GM03348 (cell line): Measurements from ENCODE around the gene TMEM258.

Source experiments
- DNase-seq: peaks from one replicate; pipeline ENCODE4 v3.0.0; 2012; ENCODE audit warnings: low spot score

TMEM258 gene

GRCh38 chr11:61795876-61796526 lies 3.6 kb upstream of the TMEM258 start:
- no peak for DNase-seq

DNA sequence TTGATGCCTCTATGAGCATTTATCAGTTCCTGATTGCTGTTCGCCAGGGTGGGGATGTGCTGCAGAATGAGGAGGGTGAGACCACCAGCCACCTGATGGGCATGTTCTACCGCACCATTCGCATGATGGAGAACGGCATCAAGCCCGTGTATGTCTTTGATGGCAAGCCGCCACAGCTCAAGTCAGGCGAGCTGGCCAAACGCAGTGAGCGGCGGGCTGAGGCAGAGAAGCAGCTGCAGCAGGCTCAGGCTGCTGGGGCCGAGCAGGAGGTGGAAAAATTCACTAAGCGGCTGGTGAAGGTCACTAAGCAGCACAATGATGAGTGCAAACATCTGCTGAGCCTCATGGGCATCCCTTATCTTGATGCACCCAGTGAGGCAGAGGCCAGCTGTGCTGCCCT lies 3.1 kb upstream of the TMEM258 start:
- no peak for DNase-seq

DNA sequence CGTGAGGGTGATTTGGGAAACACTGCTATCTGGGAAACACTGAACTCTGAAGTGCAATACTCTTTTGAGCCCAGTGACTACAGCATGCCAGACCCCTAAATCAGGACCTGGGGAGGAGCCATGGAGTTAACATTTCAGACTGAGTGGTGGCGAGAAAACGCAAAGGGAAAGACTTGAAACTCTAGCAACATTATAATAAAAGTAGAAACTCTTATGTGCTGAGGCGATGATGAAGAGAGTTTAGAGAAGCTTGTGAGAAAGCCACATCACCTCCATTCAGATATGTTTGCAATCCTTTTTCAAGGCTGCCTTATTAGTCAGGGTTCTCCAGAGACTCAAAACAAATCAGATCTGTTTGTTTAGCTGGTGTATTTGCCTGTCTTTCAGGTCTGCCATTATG lies 2.2 kb upstream of the TMEM258 start:
- DNase-seq: no peak

DNA sequence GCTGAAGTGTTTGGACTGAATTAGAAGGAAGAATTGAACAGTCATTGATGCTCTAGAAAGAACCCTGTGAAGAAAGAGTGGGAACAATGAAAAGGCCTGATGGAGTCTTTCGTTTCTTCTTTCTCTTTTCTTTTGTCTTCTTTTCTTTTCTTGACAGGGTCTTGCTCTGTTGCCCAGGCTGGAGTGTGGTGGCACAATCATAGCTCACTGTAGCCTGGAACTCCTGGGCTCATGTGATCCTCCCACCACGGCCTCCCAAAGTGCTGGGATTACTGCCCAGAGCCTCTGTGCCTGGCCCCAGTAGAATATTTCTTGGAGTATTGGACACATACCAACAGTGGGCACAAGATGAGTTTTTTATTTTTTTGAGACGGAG lies 1.4 kb upstream of the TMEM258 start:
- no peak for DNase-seq

GRCh38 chr11:61793083-61793828 lies 857 bp upstream of the TMEM258 start:
- DNase-seq: no peak

DNA sequence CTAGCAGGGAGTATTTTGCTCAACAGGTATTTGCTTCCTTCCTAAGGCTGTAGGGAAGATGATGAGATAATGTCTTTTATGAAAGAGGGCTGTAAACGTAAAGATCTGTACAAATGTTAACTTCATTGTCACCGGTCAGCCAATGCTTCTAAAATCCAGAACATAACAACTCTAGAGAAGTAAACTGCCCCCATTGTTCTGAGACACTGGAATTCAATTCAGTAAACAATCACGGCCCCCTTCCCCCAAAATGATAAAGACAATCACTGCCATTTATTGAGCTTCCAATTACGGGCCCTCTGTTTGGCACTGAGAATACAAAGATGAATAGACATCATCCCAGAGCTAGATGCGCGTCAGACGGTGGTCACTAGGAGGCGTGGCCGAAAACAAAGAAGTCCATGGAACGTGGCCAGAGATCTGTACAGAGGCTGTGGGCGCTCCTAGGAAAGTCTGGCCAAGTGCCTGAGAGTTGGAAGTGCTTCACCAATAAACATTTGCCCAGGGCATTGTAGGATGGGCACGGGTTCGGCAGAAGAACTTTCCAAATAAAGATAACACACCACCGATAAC lies 576 bp downstream of the TMEM258 start:
- DNase-seq: peak; percentile 86

DNA sequence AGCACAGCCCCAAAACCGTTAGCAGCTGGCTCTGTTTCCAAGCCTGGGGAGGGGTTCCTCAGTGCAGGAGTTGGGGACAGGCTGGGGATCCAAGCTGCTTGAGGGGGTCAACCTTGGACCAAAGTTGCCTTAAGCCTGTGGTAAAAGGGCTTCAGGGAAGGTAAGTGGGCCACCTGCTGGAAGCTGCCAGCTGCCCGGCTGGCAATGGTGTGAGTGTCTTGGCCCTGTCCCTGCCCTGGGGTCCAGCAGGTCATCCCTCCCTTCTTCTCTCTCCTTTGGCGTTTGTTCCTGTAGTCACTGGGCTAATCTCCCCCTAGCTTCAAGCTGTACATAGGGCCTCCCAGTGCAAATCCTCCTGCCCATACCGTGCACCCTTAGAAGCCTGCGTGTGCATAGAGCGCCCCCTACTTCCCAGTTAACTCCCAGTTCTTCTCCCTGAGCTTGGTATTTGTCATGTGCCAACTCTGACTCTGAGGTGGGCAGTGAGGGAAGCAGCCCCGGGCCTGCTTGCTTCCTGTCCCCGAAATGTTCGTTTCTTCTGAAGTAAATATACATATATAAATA lies 4.4 kb downstream of the TMEM258 start:
- DNase-seq: peak; percentile 44

GRCh38 chr11:61785837-61786402 lies 6.5 kb downstream of the TMEM258 start:
- no peak for DNase-seq

DNA sequence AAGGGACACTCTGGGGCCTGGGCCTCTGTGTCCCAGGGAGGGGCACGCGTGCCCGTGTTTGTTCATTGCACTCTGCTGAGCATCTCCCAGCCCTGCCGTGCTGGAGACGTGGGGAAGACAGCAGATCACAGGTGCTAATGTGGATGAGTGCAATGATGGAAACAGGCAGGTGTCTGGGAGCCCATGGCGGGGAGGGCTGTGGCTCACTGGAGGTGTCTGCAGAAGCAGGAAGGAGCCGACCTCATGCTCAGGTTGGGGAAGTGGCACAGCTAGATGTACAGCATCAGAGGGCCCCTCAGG lies 7.9 kb downstream of the TMEM258 start:
- no peak for DNase-seq

GRCh38 chr11:61783717-61784505 lies 8.5 kb downstream of the TMEM258 start:
- DNase-seq: peak; percentile 48

DNA sequence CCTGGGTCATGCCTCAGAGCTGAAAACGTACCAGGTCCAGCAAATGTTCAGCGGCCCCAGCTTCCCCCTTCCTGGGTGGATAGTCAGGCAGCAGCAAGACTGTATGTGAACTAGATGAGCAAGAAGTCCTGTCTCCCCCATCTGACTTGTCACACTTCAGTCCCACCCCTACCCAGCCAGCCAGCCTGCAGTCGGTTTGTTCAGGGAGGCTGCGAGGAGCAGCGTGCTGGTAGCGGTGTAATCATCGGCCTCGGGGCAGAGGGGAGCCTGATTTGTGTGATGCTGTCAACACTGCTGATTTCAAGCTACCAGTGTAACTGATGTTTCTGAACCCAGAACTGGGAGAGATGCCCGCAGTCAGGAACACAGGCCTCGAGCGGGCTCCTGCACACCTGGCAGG lies 9.6 kb downstream of the TMEM258 start:
- DNase-seq: no peak

GRCh38 chr11:61782299-61782698 lies 10.1 kb downstream of the TMEM258 start:
- DNase-seq: no peak

DNA sequence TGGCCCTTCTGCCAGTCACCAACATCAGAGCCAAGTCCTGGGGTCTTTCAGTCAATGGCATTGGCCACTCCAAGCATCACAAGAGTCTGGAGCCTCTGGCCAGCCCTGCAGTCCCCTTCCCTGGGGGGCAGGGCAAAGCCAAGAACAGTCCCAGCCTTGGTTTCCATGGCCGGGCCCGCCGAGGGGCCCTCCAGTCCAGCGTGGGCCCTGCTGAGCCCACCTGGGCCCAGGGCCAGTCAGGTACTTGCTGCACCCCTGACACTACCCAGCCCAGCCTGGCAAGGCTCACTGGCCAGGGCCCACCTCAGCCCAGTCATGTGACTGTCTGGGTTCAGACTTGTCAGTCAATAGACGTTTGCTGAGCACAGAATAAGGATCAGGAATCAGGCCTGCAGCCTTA lies 10.8 kb downstream of the TMEM258 start:
- DNase-seq: no peak

DNA sequence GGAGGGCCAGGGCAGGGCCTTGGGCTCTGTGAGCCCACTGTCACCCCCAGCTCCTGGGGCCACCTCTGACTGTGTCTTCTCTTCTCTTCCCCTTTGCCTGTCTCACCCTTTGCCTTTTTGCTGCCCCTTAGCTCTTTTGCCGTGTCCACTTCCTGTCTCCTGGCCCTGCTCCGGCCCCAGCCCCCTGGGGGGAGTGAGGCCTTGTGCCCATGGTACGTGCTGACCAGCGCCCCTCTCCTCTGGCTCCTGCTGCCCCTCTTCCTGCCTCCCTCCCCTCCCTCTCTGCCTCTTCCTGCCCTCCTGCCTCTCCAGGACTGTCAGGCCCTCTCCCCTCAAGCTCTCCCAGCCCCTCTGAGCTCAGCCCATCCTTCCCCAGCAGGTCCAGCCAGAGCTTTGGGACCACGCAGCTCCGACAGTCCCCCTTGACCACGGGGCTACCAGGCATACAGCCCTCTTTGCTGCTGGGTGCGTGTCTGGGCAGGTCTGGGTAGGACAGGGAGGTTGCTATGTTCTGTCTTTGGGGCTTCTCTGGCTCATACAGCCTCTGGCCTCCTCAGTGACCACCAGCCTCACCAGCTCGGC lies 11.7 kb downstream of the TMEM258 start:
- DNase-seq: no peak

DNA sequence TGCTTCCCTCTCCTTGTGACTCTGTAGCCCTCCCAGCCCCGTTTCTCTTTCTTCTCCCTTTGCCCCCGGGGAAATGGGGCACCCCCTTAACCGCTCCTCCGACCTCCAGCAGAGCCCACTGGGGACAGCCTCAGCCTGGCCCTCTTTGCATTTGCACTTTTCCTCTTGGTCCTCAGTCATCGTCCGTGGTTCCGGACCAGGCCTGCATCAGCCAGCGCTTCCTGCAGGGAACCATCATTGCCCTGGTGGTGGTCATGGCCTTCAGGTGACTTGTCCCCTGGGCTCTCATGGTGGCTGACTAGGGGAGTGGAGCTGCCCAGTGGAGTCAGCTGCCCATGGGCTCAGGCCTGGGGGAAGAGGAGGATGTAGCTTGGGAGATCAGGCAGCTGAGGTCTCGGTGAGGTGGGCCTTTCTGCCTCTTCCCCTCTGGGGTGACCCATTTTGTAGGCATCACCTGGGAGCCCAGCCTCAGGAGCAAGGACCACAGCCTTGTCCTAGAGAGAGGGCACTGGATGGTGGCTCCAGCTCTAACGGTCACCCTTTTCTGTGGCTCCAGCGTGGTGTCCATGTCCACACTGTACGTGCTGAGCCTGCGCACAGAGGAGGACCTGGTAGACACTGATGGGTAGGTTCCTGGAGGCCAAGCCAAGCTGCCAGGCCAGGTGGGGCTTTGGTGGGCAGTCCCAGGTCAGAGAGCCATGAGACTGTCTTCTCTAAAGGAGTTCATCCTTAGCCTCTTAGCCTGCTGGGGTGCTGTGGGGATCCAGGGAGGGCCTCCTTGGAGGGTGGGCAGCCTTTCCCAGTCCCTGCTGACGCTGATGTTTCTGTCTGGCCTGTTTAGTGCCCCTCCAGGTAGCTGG lies 12.5 kb downstream of the TMEM258 start:
- no peak for DNase-seq

- no peak for DNase-seq
These were observed 13.3 kb downstream of the TMEM258 start for GRCh38 chr11:61778920-61779650.

DNA sequence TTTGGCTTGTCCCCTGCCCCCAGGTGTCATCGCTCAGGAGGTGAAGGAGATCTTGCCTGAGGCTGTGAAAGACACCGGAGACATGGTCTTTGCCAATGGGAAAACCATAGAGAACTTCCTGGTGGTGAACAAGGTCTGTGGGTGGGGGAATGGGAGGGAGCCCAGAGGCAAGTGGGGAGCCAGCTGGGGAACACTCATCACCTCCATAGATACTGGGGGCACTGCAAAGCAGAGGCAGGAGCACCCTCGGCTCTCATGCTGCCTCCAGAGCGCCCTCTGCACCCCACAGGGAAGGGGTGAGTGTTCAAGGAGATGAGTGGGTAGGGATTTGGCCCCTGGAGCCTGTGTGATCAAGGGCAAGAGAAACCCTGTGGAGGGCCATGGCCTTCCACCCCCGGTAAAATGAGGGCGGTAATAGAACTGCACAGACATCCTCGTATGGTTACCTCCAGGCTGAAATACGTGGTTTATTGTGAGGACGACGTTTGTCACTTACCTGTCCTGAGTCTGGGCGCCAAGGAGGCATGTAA lies 14.0 kb downstream of the TMEM258 start:
- no peak for DNase-seq

DNA sequence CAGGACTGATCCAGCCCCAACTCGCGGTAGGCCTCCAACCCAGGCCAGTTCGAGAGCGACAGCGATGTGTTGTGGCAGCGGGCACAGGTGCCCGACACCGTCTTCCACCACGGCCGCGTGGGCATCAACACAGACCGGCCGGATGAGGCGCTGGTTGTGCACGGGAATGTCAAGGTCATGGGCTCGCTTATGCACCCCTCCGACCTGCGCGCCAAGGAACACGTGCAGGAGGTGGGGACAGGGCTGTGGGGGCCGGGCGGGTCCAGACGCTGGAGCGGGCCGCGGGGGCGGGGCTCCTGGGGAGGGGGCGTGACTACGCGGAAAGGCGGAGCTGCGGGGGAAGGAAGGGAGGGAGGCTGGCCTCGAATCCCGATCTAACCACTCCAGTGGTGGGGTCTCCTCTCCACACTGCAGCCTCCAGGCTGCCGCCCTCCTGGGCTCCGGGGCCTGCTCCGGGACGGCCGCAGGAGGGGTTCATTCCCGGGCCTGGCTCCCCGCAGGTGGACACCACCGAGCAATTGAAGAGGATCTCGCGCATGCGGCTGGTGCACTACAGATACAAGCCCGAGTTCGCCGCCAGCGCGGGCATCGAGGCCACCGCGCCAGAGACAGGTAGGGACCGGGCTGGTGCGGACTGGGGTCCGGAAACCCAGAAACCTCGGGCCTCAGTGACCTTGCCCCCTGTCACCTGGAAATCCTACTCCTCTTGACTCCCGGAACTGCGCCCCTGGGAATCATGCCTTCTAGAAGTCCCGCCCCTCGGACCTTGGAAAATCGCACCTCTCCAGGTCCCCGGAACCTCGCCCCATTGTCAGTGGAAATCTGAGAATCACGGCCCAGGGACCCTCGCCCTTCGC lies 14.9 kb downstream of the TMEM258 start:
- DNase-seq: peak; percentile 68

DNA sequence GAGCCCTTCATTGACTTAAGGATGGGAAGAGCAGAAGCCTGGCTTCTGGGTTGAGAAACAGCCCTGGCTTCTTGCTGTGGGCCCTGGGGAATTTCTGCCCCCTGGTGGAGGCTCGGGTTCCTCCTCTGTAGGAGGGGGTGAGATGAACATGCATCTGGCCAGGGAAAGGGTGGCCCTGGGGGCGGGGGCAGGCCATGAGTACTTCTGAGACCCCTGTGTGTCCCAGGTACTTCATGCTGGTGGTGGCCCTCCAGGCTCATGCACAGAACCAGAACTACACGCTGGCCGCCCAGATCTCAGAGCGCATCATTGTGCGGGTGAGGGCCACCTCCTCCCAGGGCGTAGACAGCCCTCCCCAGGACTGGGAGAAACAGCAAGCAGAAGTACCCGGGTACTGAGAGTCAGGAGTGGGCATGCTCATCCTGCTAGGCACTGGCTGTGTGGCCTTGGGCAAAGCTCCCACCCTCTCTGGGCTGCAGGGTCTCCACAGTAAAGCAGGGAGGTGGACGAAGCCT lies 15.8 kb downstream of the TMEM258 start:
- DNase-seq: peak; percentile 93
